22Rv1 (cell line): ENCODE measurements around the gene COMMD3.

Experiments used
- H3K27ac ChIP-seq: fragments of 450-650 bp; 2 replicates; pipeline ENCODE4 v1.5.1; 2017
- CTCF ChIP-seq: fragments of 450-650 bp; IDR thresholded peaks from 2 replicates; pipeline ENCODE4 v1.5.1; 2017; ENCODE audit warnings: mild to moderate bottlenecking
- ZFX ChIP-seq: fragments of 450-650 bp; IDR thresholded peaks from 2 replicates; pipeline ENCODE4 v1.6.1; 2017; ENCODE audit warnings: antibody characterized with exemption, borderline replicate concordance

The COMMD3 gene

GRCh38 chr10:22319980-22320558 is 3.9 kb downstream of the COMMD3 start:
- TF ChIP-seq ZFX, result no peak
- no peak for TF ChIP-seq CTCF
- H3K27ac ChIP-seq, result peak overlapping the region; percentile 87

- TF ChIP-seq ZFX (no peak), CTCF (peak; percentile 27; the same call in 1 of the 2 replicates)
These were observed 4.5 kb downstream of the COMMD3 start, which contains the start of gene BMI1 for GRCh38 chr10:22320591-22321155. Gene BMI1, plus strand, starts transcription at chr10:22321099. Its CDS starts 5,351 bp downstream, at chr10:22326450.

GRCh38 chr10:22321156-22321923 is 5.2 kb downstream of the COMMD3 start:
- peak overlapping the region; percentile 87 for H3K27ac ChIP-seq

More at GRCh38 chr10:22320591-22321155, 4.5 kb downstream of the COMMD3 start, which contains the start of gene BMI1:
- H3K27ac ChIP-seq, result peak within 1 kb of the TSS; percentile 87

GRCh38 chr10:22321924-22322640 is 5.9 kb downstream of the COMMD3 start:
- no peak overlapping the region for H3K27ac ChIP-seq

More at GRCh38 chr10:22321156-22321923, 5.2 kb downstream of the COMMD3 start:
- TF ChIP-seq ZFX (no peak), CTCF (no peak)

GRCh38 chr10:22322641-22323160 is 6.5 kb downstream of the COMMD3 start:
- TF ChIP-seq CTCF (no peak), ZFX (no peak)

More at GRCh38 chr10:22321924-22322640, 5.9 kb downstream of the COMMD3 start:
- no peak for TF ChIP-seq ZFX
- TF ChIP-seq CTCF, result no peak

GRCh38 chr10:22323538-22324305 is 7.5 kb downstream of the COMMD3 start:
- TF ChIP-seq ZFX (no peak), CTCF (no peak)
- no peak overlapping the region for H3K27ac ChIP-seq

More at GRCh38 chr10:22322641-22323160, 6.5 kb downstream of the COMMD3 start:
- no peak overlapping the region for H3K27ac ChIP-seq
